NT2/D1 (cell line): ENCODE results near the gene SNRPD3.

ENCODE experiments used
- SUZ12 ChIP-seq: IDR thresholded peaks from 2 replicates; pipeline ENCODE4 v1.6.1; 2011; ENCODE audit not compliant: insufficient read length, insufficient read depth; ENCODE audit errors: extremely low read depth
- ZNF274 ChIP-seq: IDR thresholded peaks from 2 replicates; pipeline ENCODE4 v1.6.1; 2011; ENCODE audit warnings: mild to moderate bottlenecking, low read depth, low read length

- TF ChIP-seq ZNF274 (no peak), SUZ12 (no peak)
Measured at GRCh38 chr22:24583221-24584165, 27.7 kb downstream of the SNRPD3 start.
